G401 (cell line): ENCODE measurements around the gene RNF213. TPM values are rescaled to one million over a fixed set of nuclear protein-coding genes. Genes with fewer than 3 reads are reported as not detected.
"Not testable (repeated sequence)": the region's sequence is repeated elsewhere in the genome, so short reads cannot be mapped to it uniquely, and the experiment has no call there.

Experiments used
- DNase-seq: peaks from one replicate; pipeline ENCODE4 v3.0.0-alpha.2; 2015; ENCODE audit warnings: low spot score
- in situ Hi-C: cut with HindIII; loops from 2 replicates; pipeline ENCODE4 v1.10.0; 2016; ENCODE audit warnings: low sequenced_read_pairs, mixed read lengths
- total RNA-seq: library from RNA; depleted of rRNA; stranded (reverse); fragments of >200 nt; shearing (Covaris generic); gene quantifications from 2 replicates; pipeline ENCODE4 v1.2.3, GENCODE V29; 2014

RNF213 gene
- total RNA-seq, 1 experiment from 2014 or later = 15.2 TPM

- in situ Hi-C loops = no loop called here
- no peak for DNase-seq
These were observed 24.7 kb downstream of the RNF213 start for GRCh38 chr17:80285237-80285920.

GRCh38 chr17:80286638-80286960, 25.9 kb downstream of the RNF213 start:
- in situ Hi-C loops = no loop called here
- DNase-seq = no peak

GRCh38 chr17:80287038-80287437, 26.4 kb downstream of the RNF213 start:
- in situ Hi-C loops = no loop called here
- DNase-seq = no peak

- DNase-seq = no peak
- in situ Hi-C loops = no loop called here
These were observed 27.3 kb downstream of the RNF213 start for GRCh38 chr17:80287806-80288567.

GRCh38 chr17:80289616-80290015, 29.0 kb downstream of the RNF213 start:
- in situ Hi-C loops = no loop called here

GRCh38 chr17:80290156-80290555, 29.5 kb downstream of the RNF213 start:
- in situ Hi-C loops = no loop called here
- no peak for DNase-seq

More at GRCh38 chr17:80289616-80290015, 29.0 kb downstream of the RNF213 start:
- DNase-seq = no peak

- DNase-seq = no peak
- in situ Hi-C loops = no loop called here
These were observed 30.6 kb downstream of the RNF213 start for GRCh38 chr17:80291260-80291659.

GRCh38 chr17:80291691-80292487, 31.2 kb downstream of the RNF213 start:
- in situ Hi-C loops = no loop called here
- DNase-seq = no peak

GRCh38 chr17:80292521-80292971, 31.9 kb downstream of the RNF213 start:
- no peak for DNase-seq
- in situ Hi-C loops = no loop called here

- in situ Hi-C loops = no loop called here
These were observed 33.6 kb downstream of the RNF213 start for GRCh38 chr17:80294210-80294609.

GRCh38 chr17:80294653-80295052, 34.0 kb downstream of the RNF213 start:
- in situ Hi-C loops = no loop called here
- no peak for DNase-seq

More at GRCh38 chr17:80294210-80294609, 33.6 kb downstream of the RNF213 start:
- no peak for DNase-seq

- in situ Hi-C loops = no loop called here
- no peak for DNase-seq
These were observed 34.5 kb downstream of the RNF213 start for GRCh38 chr17:80295146-80295545.

- no peak for DNase-seq
- in situ Hi-C loops = no loop called here
These were observed 34.9 kb downstream of the RNF213 start for GRCh38 chr17:80295559-80295958.

GRCh38 chr17:80296221-80296620, 35.6 kb downstream of the RNF213 start:
- in situ Hi-C loops = no loop called here
- DNase-seq = no peak

GRCh38 chr17:80297996-80298560, 37.4 kb downstream of the RNF213 start:
- DNase-seq = no peak
- in situ Hi-C loops = no loop called here

- DNase-seq, in situ Hi-C loops: not testable (repeated sequence)
These were observed 38.9 kb downstream of the RNF213 start for GRCh38 chr17:80299350-80300100.

GRCh38 chr17:80300756-80301155, 40.1 kb downstream of the RNF213 start:
- in situ Hi-C loops, DNase-seq: not testable (repeated sequence)

- DNase-seq = no peak
- in situ Hi-C loops = no loop called here
These were observed 43.2 kb downstream of the RNF213 start for GRCh38 chr17:80303824-80304223.
